K562 (cell line): ENCODE data around the gene EZH1. TPM values are rescaled to one million over a fixed set of nuclear protein-coding genes. Genes with fewer than 3 reads are reported as not detected.

Experiments used
- ETV1 ChIP-seq: fragments of 450-650 bp; conservative IDR thresholded peaks from 2 replicates; pipeline ENCODE4 v1.6.1; 2016; ENCODE audit warnings: missing genetic modification characterization, control low read depth, low read depth, missing compliant biosample characterization
- FOXJ3 ChIP-seq: sonication (generic); formaldehyde crosslinking; IDR thresholded peaks from 2 replicates; pipeline ENCODE4 v1.4.0; 2020; ENCODE audit warnings: mild to moderate bottlenecking, missing genetic modification reagents
- GMEB1 ChIP-seq: fragments of 250-450 bp; sonication (Bioruptor Pico); IDR thresholded peaks from 2 replicates; pipeline ENCODE4 v1.4.0; 2020; ENCODE audit warnings: mild to moderate bottlenecking
- KDM5B ChIP-seq: fragments of 200-600 bp; sonication (generic); IDR thresholded peaks from 2 replicates; pipeline ENCODE4 v1.6.1; 2012; ENCODE audit warnings: low read depth, mild to moderate bottlenecking, moderate library complexity, low read length, control low read depth, inconsistent platforms; ENCODE audit not compliant: insufficient replicate concordance
- NRF1 ChIP-seq, 2 experiments: fragments of 450-650 bp; IDR thresholded peaks in 1 of 2; conservative IDR thresholded peaks in 1 of 2; 2 replicates each; pipeline ENCODE4 v1.6.1; 2014; ENCODE audit warnings: mild to moderate bottlenecking in 2 of 2
- PHF20 ChIP-seq: fragments of 450-650 bp; IDR thresholded peaks from 2 replicates; pipeline ENCODE4 v1.6.1; 2018; ENCODE audit not compliant: partially characterized antibody
- RBBP5 ChIP-seq: fragments of 200-600 bp; sonication (generic); IDR thresholded peaks from 2 replicates; pipeline ENCODE4 v1.6.1; 2012; ENCODE audit warnings: borderline replicate concordance, mild to moderate bottlenecking, low read length, control low read depth, inconsistent platforms; ENCODE audit not compliant: insufficient read depth, poor library complexity, severe bottlenecking
- SNRNP70 ChIP-seq: fragments of 200-400 bp; formaldehyde crosslinking; optimal IDR thresholded peaks from 2 replicates; pipeline ENCODE3; 2017; ENCODE audit warnings: low read depth, low read length
- TFAP4 ChIP-seq: sonication (generic); formaldehyde crosslinking; IDR thresholded peaks from 2 replicates; pipeline ENCODE4 v1.8.0; 2022; ENCODE audit warnings: missing genetic modification reagents, mild to moderate bottlenecking, moderate library complexity, borderline replicate concordance
- ZFP1 ChIP-seq: fragments of 450-650 bp; formaldehyde crosslinking; IDR thresholded peaks from 2 replicates; pipeline ENCODE4 v1.4.0; 2020; ENCODE audit warnings: mild to moderate bottlenecking, mixed read lengths
- ZNF232 ChIP-seq: sonication (generic); formaldehyde crosslinking; IDR thresholded peaks from 2 replicates; pipeline ENCODE4 v1.8.0; 2022; ENCODE audit warnings: mild to moderate bottlenecking, missing genetic modification reagents
- ZNF586 ChIP-seq: fragments of 450-650 bp; formaldehyde crosslinking; conservative IDR thresholded peaks from 2 replicates; pipeline ENCODE4 v1.4.0; 2020; ENCODE audit warnings: mild to moderate bottlenecking, moderate library complexity
- ZNF699 ChIP-seq: fragments of 250-450 bp; sonication (Bioruptor Pico); IDR thresholded peaks from 2 replicates; pipeline ENCODE4 v1.8.0; 2021; ENCODE audit warnings: mild to moderate bottlenecking, moderate library complexity; ENCODE audit not compliant: insufficient replicate concordance
- polyA plus RNA-seq, 8 experiments: library from polyadenylated mRNA; depleted of rRNA in 4 of 8; stranded (reverse) in 5 of 8; unstranded in 3 of 8; fragments of >200 nt; fragmentation: Nextera tagmentation in 2 of 8; fragmentation: Illumina TruSeq in 1 of 8; extraction: Ambion mirVana in 2 of 8; extraction: Trizol in 1 of 8; gene quantifications; 2 replicates each; pipeline versions ENCODE4 v1.2.1 to v1.2.3, GENCODE V29; 2011 to 2014; ENCODE audit warnings: inconsistent platforms in 1 of 8, missing spikeins in 1 of 8
- total RNA-seq, 7 experiments: library from RNA; depleted of rRNA in 6 of 7; stranded (reverse); fragments of >200 nt in 6 of 7; fragmentation: Illumina TruSeq in 2 of 7; extraction: Trizol in 2 of 7; gene quantifications; 2 replicates each; pipeline versions ENCODE4 v1.2.1 to v1.2.3, GENCODE V29; 2011 to 2021; ENCODE audit warnings: low replicate concordance in 1 of 7
- TF ChIP-seq, protein P1 (sequence below): fragments of 200-800 bp; sonication (Bioruptor generic); IDR thresholded peaks from 2 replicates; pipeline ENCODE4 v1.6.1; 2016; ENCODE audit warnings: missing genetic modification characterization, missing compliant biosample characterization
- TF ChIP-seq, protein P2 (sequence below), 2 experiments: fragments of 150-350 bp in 1 of 2; IDR thresholded peaks; 2 replicates each; pipeline ENCODE4 v1.6.1; 2012 to 2016; ENCODE audit warnings: low read depth in 2 of 2, low read length in 2 of 2, mild to moderate bottlenecking in 1 of 2, moderate library complexity in 1 of 2

EZH1 gene
- total and polyA plus RNA-seq, 9 of the 15 experiments (the other 6 are each of a cell fraction or from before 2014, with no cell fraction given): 8.6 to 40.8 (median 22.9) TPM

GRCh38 chr17:42773290-42774035 is 28.6 kb upstream of the EZH1 start, which contains the start of gene VPS25 (continued):
- TF ChIP-seq KDM5B: peak; percentile 65
- no peak for TF ChIP-seq NRF1 (conservative IDR thresholded peaks at IDR 0.05 in 1 of 2, IDR thresholded peaks at IDR 0.05 in 1 of 2)
- TF ChIP-seq GMEB1 (CRISPR knock-in tag): peak; percentile 53; the same call in 1 of the 2 replicates
- peak; percentile 84 for TF ChIP-seq ETV1 (tag)
- TF ChIP-seq, protein P1, sequence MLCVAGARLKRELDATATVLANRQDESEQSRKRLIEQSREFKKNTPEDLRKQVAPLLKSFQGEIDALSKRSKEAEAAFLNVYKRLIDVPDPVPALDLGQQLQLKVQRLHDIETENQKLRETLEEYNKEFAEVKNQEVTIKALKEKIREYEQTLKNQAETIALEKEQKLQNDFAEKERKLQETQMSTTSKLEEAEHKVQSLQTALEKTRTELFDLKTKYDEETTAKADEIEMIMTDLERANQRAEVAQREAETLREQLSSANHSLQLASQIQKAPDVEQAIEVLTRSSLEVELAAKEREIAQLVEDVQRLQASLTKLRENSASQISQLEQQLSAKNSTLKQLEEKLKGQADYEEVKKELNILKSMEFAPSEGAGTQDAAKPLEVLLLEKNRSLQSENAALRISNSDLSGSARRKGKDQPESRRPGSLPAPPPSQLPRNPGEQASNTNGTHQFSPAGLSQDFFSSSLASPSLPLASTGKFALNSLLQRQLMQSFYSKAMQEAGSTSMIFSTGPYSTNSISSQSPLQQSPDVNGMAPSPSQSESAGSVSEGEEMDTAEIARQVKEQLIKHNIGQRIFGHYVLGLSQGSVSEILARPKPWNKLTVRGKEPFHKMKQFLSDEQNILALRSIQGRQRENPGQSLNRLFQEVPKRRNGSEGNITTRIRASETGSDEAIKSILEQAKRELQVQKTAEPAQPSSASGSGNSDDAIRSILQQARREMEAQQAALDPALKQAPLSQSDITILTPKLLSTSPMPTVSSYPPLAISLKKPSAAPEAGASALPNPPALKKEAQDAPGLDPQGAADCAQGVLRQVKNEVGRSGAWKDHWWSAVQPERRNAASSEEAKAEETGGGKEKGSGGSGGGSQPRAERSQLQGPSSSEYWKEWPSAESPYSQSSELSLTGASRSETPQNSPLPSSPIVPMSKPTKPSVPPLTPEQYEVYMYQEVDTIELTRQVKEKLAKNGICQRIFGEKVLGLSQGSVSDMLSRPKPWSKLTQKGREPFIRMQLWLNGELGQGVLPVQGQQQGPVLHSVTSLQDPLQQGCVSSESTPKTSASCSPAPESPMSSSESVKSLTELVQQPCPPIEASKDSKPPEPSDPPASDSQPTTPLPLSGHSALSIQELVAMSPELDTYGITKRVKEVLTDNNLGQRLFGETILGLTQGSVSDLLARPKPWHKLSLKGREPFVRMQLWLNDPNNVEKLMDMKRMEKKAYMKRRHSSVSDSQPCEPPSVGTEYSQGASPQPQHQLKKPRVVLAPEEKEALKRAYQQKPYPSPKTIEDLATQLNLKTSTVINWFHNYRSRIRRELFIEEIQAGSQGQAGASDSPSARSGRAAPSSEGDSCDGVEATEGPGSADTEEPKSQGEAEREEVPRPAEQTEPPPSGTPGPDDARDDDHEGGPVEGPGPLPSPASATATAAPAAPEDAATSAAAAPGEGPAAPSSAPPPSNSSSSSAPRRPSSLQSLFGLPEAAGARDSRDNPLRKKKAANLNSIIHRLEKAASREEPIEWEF (CRISPR knock-in tag): no peak
- no peak for TF ChIP-seq ZFP1 (CRISPR knock-in tag)
- TF ChIP-seq FOXJ3: no peak
- TF ChIP-seq TFAP4 (CRISPR knock-in tag): peak; percentile 54; the same call in 1 of the 2 replicates
- TF ChIP-seq, protein P2, sequence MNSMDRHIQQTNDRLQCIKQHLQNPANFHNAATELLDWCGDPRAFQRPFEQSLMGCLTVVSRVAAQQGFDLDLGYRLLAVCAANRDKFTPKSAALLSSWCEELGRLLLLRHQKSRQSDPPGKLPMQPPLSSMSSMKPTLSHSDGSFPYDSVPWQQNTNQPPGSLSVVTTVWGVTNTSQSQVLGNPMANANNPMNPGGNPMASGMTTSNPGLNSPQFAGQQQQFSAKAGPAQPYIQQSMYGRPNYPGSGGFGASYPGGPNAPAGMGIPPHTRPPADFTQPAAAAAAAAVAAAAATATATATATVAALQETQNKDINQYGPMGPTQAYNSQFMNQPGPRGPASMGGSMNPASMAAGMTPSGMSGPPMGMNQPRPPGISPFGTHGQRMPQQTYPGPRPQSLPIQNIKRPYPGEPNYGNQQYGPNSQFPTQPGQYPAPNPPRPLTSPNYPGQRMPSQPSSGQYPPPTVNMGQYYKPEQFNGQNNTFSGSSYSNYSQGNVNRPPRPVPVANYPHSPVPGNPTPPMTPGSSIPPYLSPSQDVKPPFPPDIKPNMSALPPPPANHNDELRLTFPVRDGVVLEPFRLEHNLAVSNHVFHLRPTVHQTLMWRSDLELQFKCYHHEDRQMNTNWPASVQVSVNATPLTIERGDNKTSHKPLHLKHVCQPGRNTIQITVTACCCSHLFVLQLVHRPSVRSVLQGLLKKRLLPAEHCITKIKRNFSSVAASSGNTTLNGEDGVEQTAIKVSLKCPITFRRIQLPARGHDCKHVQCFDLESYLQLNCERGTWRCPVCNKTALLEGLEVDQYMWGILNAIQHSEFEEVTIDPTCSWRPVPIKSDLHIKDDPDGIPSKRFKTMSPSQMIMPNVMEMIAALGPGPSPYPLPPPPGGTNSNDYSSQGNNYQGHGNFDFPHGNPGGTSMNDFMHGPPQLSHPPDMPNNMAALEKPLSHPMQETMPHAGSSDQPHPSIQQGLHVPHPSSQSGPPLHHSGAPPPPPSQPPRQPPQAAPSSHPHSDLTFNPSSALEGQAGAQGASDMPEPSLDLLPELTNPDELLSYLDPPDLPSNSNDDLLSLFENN (IDR thresholded peaks at IDR 0.05; ENCODE audit: low read depth in 2 of 2, low read length in 2 of 2): peak in 1 of 2 experiments; percentile 51; a peak in 1 of 4 replicates
- peak; percentile 97 for TF ChIP-seq PHF20
- no peak for TF ChIP-seq ZNF586 (CRISPR knock-in tag)
- TF ChIP-seq RBBP5: peak; percentile 90
- no peak for TF ChIP-seq ZNF232
- TF ChIP-seq SNRNP70: no peak
- TF ChIP-seq ZNF699 (CRISPR knock-in tag): no peak
